ENCODE results near the gene VPS13C.

VPS13C gene

DNA sequence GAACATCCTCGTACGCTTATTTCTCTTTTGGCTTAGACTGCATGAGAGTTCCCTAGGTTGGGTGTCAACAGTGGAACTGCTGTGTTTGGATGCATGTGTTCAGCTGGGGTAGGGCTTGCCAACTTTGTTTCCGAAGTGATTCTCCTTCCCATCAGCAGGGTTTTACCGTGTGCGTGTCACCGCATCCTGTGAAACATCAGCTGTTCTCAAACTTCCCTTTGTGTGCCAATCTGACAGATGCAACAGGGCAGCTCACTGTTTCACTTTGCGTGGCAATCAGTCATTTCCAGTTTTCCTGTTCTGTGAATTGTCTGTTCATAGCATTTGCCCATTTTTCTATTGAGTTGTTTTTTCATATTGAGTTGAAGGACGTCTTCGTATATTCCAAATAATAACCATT, 218.8 kb downstream of the VPS13C start:
- no peak for DNase-seq

DNA sequence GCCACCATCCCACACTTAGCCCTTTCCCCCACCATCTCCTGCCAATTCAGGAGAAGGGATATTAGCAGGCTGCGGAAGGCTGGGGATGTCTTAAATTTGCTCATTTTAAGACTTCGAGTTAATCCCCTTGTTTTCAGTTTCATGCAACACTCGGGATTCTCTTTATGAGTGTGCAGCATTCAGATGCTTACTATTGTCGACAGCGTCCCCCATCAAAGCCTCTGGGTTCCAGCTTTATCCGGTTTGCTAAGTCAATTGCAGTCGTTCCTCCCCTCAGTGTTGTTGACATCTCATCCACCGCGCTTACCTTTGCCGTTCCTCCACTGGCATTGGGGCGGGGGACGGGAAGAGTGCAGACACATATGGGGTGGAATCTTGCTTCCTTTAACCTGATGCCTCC, 220.2 kb downstream of the VPS13C start:
- no peak for DNase-seq

DNA sequence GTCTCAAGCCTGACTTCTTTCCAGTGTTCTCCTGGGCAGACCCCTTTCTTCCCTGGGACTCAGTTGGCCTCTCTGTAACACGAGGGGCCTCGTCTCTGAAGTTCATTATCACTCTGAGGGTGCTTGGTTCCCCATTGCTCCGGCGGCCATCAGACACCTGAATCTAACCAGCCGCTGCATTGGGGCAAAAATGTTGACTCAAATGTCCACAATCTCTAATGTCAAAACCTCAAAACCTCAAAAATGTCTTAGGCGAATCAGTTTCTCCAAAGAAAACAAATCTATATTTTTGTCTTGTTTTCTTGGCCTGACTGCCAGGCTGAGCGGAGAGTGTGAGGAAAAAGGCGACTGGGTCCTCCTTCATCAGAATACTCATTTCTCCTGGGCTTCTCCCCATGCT, 220.7 kb downstream of the VPS13C start:
- no peak for DNase-seq

DNA sequence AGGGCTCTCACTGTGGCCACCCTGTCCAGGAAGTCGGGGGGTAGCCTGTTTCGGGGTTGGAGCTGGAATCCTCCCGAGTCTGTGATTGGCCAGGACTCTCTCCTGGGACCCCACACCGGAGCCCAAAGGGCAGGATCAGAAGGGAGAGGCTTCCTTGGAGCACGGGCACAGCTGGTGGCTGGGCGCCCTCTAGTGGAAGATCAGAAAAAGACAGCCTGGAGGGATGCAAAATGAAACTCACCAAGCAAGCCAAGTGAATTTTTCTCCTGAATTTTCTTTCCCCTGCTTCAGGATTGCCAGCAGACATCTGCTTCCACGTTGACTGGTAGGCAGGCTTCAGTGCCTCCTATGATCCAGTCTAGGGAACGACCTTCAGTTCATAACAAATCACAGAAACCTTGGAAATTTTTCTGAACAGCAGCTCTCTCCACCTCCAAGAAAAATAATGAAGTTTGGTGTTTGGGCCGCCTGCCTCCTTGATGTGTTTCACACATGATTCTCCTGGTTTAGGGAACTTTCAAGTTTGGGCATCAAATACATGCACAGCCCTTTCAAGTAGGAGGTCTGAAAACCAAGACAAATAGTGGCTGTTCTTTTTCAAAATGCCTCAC, 224.6 kb downstream of the VPS13C start:
- peak; percentile 80 for DNase-seq

DNA sequence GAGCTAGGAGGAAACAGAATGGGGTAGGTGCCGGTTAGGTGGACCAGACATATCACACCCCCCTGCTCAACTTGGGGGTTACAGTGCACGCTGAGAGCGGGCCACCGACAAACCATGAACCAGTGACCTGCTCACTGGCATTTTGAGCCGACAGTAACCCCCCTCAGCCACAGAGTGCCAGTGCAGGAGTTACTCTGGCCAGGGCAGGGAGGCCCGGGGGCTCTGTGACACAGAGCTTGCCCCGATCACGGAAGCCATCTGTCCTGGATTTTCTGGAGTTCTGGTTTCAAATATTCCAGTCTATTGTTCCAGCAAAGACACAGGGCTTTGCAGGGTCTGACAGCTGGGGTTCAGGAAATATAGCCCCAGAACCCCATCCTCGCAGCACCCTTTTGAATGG, 225.2 kb downstream of the VPS13C start:
- DNase-seq = peak; percentile 30

DNA sequence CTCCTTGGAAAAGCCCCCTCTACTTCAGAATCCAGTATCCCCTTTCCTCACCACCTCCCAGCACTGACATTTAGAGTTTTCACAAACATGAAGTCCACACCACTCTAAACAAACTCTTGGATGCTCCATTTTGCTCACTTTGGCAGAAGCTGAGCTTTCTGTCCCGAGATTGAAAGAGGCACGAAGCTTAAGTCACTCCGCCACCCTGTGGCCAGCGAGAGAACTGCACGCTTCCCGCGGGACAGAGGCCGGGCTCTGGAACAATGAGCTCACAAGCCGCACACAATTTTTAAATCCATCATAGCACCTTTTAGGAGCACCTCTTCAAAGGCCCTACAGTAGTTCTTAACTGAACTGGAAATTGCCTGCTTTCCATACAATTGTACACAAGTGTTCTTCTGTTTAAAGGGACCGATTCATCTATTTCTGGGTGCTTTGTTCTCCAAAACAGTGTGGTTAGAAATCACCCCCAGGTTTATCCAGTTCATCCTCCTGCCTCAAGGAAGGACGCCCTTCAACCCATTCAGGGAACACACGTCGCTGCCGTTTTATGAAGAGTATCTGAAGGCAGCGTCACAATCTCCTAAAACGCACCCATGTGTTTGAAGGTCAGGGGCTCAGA, 226.1 kb downstream of the VPS13C start:
- peak; percentile 86 for DNase-seq

DNA sequence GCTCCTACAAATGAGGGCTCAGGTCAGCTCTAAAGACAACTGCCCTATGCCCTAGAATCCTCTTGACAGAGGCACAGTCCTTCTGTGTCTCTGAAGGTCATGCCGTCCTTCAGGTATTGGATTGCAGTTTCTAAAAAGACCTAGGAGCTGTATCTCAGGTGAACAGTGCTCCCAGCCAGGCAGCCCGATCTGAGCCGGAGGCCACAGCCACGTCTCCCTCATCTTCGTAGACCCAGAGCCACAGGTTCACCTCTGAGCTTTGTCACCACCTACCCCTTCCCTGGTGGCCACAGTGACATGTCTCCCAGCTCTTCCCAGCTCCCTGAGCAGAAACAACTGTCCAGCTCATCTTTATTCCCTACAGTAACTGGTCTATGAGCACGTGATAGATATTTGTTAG, 228.0 kb downstream of the VPS13C start:
- DNase-seq = no peak

DNA sequence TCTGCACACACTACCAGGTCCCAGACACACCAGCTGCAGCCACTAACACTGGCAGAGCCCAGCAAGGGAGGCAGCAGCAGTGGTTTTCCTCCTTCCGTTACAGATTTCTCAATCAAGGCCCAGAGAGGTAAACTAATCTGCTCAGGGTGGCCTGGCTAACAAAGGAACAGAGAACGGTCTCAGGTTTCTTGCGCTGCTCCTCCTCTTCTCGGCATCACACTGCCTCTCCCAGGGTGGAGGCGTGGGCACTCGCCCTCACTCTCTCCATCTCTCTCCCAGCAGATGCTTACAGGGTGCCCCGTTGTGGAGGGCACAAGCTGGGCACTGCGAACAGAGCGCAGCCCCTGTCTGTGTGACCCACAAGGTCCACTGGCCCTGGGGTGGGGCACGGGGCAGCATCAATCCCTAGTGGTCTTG, 228.7 kb downstream of the VPS13C start:
- DNase-seq = no peak

DNA sequence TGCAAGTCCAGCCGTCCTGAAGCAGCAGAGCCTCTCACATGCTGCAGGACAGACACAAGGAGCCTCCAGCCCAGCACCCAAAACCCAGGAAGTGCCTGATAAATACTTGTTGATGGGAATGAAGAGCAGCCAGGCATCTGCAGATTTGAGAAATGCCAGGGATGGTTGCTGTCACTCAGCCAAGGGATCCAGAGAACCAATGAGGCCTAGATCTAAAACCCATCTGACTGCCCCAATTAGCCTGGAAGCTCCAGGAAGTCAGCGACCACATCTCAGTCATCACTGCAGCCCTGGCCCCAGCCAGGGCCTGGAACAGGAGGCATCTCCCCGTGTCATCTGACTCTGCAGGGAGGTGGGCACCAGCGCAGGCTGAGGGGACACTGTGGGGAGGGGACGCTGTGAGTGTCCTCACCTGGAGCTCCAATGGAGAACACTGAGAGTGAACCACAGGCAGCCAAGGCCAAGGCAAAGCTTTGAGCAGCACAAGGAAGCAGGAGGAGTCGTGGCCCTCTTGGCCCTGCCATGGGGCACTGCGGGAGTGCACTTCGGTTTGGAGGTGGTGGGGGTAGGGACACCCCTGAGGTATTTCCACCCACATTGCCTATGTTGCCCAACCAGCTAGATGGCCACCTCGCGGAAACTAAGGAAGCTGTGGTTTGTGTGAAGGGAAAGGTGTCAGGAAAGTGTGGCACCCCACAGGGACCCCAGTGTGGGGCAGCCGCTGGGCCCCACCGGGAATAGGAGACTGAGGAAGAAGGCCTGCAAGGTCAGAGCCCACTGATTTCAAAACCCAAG, 229.5 kb downstream of the VPS13C start:
- no peak for DNase-seq

DNA sequence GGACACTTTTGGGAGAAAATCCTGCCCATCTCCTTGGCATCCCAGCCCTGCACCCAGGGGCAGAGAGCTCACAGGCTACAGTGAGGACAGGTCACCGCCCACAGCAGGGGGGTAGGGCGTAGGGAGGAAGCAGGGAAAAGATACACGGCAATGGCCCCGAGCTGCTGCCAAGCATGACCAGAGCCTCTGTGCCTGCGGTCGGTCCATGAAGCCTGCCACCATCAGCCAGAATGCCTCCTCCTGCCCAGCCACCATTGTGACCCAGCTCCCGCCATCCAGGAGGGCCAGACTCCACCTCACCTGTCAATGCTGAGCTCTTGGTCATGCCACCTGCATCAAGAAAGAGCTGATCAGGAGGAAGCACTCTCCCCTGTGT, 230.7 kb downstream of the VPS13C start:
- no peak for DNase-seq

DNA sequence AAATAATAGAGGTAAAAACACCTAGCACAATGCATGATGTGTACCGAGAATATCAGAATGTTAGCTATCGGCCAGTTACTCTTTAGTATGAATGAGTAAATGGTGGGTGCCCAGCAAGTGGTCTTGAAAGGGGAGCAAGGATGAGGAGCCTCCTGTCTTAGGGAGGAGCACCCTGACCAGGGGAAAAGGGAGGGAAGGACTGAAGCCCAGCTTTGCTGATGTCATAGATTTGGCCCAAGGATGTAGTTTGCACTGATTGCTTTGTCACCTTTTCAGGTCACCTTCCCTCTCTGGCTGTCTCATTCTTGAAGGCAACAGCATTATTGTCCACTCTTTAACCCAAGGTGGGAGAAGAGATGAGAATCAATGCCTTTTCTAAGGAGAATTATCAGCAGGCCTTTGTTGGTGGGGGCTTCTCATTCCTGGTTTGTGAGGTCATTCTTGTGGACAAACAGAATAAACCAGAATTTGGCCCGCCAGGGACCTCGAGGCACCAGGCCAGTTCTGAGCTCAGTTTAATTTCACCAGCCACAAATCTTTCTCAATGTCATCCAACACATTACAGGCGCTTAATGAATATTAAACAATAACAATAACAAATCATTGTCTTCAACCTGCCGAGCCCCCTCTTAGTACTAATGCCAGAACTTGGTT, 231.3 kb downstream of the VPS13C start:
- DNase-seq = no peak

DNA sequence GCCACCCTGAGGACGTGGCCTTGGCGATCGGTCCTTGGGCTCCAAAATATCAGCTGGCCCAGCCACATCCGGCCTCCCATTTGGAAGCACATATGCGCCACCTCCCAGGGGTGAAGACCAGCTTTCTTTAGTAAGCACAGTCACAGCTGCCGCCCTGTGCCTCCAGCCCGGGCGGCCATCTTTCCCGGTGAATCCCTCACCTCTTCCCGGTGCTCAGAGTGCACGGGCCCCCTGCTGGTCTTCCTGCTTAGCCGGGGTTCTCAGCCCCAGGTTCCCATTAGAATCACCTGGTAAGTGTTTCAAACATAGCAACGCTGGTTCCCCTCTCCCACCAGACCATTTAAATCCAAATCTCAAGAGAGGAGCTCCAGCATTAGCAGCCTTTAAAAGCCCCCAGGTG, 232.2 kb downstream of the VPS13C start:
- peak; percentile 34 for DNase-seq

DNA sequence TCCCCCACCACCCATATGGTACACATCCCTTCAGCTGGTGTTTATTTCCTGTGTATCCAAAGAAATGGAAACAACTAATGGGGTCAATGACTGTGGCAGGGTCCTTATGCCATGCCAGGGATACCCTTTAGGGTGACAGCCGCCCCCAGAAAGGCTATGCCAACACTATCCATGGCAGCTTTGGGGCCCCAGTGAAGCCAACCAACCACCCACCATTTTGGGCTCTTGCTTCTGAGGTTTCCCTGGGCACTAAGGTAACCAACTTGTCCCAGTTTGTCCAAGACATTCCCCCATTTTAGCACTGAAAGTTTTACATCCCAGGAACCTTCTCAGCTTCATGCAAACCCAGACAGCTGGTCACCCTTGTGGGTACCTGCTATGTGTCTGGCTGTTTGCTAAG, 233.1 kb downstream of the VPS13C start:
- no peak for DNase-seq

DNA sequence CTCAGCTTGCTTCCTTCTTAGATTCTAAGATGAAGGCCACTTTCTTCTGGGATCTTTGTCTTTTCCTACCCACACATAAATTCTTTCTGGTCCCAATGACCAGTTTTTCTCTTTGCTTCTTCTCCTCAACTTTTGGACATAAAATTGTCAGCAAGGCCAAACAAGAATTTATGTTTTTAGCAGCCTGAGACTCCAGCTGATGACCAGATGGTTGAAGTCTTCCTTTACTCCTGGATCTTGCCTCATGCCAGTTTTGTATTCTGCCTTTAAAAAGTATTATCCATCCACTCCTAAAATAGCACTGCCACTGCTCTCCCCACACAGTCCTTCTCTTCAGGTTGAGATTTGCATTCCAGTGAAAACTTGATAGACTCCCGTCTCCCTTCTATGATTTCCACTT, 236.0 kb downstream of the VPS13C start:
- DNase-seq = no peak

DNA sequence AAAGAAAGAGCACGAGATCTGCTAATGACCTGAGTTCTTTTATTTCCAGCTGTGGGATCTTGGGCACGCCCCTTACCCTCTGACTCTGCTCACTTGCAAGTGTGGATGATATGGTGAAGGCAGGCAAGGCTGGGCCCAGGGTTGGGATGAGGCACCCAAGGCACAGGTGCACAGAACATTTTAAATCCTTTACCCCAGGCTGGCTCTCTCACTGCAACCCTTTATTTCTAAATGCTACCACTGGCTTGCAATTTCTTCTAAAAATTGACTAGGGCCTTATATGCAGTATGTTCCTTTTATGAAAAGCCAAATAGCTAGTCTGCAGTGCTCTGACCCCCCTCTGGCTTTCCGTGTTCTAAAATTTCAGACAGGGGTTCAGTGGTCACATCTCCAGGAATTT, 237.7 kb downstream of the VPS13C start:
- DNase-seq = no peak

DNA sequence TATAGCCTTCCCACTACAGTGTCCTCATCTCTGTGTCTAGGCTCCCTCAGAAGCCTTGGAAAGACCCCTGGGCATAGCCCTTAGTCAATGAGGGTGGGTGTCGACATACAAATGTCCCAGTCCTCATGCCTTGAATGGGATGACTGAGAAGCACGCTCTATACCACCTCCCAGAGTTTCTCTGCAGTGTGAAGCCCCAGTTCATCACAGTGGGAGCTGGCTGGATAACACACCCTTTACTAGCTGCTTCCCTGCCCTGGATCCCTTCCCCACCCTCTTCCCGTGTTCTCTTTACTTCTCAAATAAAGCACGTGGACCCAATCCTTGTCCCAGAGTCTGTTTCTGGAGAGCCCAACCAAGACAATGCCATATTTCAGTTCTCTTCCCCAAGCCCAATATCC, 239.3 kb downstream of the VPS13C start:
- no peak for DNase-seq

DNA sequence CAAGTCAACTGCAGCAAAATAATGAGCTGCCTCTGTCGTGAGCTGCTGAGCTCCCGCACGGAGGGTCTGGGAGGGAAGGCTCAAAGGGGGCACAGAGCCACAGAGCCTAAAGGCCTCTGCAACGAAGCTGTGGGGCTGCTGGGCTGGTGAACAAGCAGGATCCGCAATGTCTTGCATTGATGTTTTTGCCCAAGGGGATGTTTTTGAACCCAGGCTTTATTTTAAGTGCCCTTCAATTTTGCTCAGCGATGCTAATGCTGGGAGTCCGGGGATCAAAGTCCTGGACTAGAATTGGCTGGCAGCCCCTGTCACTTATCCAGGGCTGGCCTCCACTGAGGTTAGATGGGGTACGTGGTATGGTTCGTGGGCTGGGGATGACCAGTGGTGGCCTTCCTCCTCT, 240.0 kb downstream of the VPS13C start:
- no peak for DNase-seq

DNA sequence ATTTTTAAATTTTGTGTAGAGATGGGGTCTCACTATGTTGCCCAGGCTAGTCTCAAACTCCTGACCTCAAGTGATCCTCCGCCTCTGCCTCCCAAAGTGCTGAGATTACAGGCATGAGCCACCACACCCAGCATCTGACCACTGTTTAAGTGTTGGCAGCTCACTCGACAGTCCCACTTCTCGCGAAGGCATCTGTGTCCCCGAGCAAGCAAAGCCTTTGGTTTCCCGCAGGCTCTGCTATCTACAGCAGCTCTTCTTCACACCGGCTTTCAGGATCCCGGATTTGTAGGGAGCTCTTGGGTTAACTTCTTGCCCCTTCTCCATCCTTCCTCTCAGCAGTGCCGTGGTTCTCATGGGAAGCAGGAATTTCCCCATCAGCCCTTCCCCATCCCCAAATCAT, 240.9 kb downstream of the VPS13C start:
- DNase-seq = no peak

DNA sequence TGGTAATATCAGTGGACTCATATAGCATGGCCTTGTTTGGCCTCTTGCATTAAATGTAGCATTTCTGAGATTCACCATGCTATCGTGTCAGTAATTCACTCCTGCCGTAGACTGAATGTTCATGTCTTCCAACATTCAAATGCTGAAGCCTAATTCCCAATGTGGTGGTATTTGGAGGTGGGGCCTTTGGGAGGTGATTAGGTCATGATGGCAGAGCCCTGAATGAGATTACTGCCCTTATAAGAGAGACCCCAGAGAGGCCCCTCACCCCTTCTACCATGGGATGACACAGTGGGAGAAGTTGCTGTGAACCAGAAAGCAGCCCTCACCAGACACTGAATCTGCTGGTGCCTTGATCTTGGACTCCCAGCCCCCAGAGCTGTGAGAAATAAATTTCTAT, 241.4 kb downstream of the VPS13C start:
- no peak for DNase-seq

DNA sequence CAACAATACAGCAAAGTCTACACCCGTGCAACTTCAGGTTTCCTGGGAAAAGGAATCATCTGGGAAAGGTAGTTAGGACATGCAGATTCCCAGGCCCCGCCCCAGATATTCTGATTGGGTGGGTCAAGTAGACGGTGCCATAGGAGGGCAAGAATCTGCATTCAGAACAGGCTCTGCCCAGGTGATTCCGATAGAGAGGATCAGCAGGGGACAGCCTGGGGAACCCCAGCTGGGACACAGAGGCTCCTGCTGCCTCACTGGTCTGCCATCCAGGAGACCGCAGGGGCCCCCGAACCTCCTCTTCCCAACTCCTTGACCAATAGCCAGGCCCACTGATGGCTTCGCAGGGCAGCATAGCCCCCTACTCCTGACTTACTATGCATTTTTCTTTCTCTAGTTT, 243.4 kb downstream of the VPS13C start:
- DNase-seq = no peak

DNA sequence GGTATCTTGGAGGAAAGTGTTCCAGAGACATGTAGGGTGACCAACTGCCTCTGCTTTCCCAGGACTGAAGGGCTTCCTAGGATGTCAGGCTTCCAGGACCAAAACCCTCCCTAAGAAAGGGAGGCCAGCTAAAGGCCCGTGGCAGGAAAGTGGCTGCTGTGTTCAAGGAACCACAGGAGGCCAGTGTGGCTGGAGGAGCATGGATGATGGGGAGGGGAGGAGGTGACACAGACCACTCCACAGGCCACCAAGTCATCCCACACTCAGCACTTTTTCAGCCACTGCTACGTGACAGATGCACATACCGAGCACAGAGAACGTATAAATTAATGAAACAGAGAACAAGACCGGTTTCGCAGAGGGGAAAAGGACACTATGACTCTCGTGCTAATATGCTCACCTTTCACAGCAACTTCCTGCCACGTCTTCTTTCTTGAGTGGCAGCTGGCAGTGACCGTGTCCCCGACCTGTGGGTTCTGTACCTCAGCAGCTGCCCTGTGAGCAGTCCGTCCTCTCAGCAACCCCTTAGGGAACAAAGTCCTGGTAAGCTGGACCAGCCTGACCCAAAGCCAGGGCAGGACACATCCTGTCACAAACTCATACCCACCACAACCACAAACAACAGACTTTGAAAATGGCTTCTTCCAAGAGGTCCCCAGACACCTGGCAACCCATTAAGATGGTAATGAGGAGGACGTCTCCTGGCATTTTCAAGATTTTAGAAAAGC, 244.7 kb downstream of the VPS13C start:
- DNase-seq = no peak

DNA sequence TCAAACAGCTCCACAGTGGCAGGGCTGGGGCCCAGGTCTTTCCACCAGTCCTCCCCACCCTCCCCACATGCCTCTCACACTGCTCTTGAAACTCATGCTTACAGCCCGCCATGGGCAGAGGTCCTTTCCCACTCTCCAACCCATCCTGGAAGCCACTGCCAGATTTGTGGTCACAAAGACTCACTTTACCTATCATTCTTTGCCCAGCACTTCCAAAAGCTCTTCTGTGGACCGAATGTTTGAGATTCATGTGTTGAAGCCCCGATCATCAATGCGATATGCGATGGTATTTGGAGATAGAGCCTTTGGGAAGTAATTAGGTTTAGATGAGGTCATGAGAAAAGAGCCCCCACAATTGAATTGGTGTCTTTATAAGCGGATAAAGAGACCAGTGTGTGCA, 247.8 kb downstream of the VPS13C start:
- DNase-seq = no peak

DNA sequence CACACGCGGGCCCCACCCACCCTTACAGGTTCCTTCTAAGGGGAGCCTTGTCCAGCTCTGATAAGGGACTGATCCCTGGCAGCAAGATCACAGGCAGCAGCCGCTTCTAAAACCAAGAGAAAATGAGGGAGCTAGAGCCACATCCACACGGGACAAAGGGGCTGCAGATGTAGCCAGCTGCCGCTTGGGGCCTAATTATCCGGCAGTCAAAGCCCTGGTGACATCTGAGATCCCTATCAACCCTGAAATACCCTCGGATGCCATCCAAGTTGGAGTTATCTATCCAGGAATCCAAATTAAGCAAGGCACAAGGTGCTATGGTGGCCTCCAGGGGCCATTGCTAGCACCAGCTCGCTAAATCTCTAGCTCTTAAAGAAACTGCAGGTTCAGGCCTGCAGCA, 248.3 kb downstream of the VPS13C start:
- DNase-seq = no peak
